Endothelial cell of umbilical vein (primary cell): ENCODE measurements around the gene LSM14B.

ENCODE experiments used
- MYC ChIP-seq: IDR thresholded peaks from one replicate; pipeline ENCODE4 v1.6.1; 2011; ENCODE audit warnings: mild to moderate bottlenecking, low read depth, low read length
- POLR2A ChIP-seq: IDR thresholded peaks from 2 replicates; pipeline ENCODE4 v1.6.1; 2012; ENCODE audit warnings: low read depth, mild to moderate bottlenecking, control low read depth, low read length
- POLR2AphosphoS5 ChIP-seq: IDR thresholded peaks from 2 replicates; pipeline ENCODE4 v1.6.1; 2012; ENCODE audit warnings: low read depth, mild to moderate bottlenecking, control low read depth, low read length, moderate library complexity; ENCODE audit not compliant: insufficient read depth
- TF ChIP-seq, protein P1 (sequence below), 2 donors: IDR thresholded peaks; 1 replicate in 1 of 2; 2 replicates in 1 of 2; pipeline ENCODE4 v1.5.1; 2011; ENCODE audit warnings: low read length in 2 of 2, mild to moderate bottlenecking in 2 of 2, moderate library complexity in 2 of 2, control low read depth in 1 of 2, inconsistent platforms in 1 of 2, low read depth in 1 of 2; ENCODE audit not compliant: insufficient read depth in 1 of 2; ENCODE audit errors: extremely low read depth in 1 of 2

DNA sequence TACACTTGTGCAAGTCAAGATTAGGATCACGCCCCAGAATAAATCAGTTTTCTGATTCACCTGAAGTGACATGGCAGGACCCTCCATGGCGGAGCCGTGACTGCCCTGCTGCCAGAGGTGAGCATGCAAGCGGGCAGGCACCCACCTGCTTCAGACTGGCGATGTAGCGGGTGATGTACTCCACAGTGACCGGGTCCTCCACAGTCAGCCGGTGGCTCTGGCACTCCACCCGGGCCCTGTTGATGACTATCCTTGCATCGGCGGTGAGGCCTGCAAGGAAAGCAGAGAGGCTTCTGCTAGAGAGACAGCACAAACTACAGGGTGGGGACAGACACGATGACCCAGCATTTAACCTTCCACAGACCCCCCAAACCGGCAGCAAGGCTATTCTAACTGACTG is 17.4 kb downstream of the LSM14B start:
- TF ChIP-seq POLR2A (no peak), POLR2AphosphoS5 (no peak), MYC (no peak)
- TF ChIP-seq, protein P1, sequence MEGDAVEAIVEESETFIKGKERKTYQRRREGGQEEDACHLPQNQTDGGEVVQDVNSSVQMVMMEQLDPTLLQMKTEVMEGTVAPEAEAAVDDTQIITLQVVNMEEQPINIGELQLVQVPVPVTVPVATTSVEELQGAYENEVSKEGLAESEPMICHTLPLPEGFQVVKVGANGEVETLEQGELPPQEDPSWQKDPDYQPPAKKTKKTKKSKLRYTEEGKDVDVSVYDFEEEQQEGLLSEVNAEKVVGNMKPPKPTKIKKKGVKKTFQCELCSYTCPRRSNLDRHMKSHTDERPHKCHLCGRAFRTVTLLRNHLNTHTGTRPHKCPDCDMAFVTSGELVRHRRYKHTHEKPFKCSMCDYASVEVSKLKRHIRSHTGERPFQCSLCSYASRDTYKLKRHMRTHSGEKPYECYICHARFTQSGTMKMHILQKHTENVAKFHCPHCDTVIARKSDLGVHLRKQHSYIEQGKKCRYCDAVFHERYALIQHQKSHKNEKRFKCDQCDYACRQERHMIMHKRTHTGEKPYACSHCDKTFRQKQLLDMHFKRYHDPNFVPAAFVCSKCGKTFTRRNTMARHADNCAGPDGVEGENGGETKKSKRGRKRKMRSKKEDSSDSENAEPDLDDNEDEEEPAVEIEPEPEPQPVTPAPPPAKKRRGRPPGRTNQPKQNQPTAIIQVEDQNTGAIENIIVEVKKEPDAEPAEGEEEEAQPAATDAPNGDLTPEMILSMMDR (IDR thresholded peaks at IDR 0.05; ENCODE audit: extremely low read depth in 1 of 2, insufficient read depth in 1 of 2, low read depth in 1 of 2, low read length in 2 of 2), result no peak
